KOPT-K1 (cell line): ENCODE data around the gene TSHZ2.

Experiments used
- H3K27ac ChIP-seq: fragments of 200-600 bp; sonication (generic); 2 replicates; pipeline ENCODE4 v1.5.1; 2016; ENCODE audit warnings: antibody characterized with exemption, mild to moderate bottlenecking, low read depth, low read length; ENCODE audit not compliant: poor library complexity, severe bottlenecking
- H3K36me3 ChIP-seq: fragments of 200-600 bp; sonication (generic); 2 replicates; pipeline ENCODE4 v1.5.1; 2017; ENCODE audit warnings: antibody characterized with exemption, mild to moderate bottlenecking, low read length, moderate library complexity; ENCODE audit not compliant: insufficient read depth
- H3K9me3 ChIP-seq: fragments of 200-600 bp; sonication (generic); 2 replicates; pipeline ENCODE4 v1.5.1; 2017; ENCODE audit warnings: antibody characterized with exemption, low read length, mild to moderate bottlenecking; ENCODE audit not compliant: insufficient read depth, poor library complexity, severe bottlenecking

The TSHZ2 gene, protein sequence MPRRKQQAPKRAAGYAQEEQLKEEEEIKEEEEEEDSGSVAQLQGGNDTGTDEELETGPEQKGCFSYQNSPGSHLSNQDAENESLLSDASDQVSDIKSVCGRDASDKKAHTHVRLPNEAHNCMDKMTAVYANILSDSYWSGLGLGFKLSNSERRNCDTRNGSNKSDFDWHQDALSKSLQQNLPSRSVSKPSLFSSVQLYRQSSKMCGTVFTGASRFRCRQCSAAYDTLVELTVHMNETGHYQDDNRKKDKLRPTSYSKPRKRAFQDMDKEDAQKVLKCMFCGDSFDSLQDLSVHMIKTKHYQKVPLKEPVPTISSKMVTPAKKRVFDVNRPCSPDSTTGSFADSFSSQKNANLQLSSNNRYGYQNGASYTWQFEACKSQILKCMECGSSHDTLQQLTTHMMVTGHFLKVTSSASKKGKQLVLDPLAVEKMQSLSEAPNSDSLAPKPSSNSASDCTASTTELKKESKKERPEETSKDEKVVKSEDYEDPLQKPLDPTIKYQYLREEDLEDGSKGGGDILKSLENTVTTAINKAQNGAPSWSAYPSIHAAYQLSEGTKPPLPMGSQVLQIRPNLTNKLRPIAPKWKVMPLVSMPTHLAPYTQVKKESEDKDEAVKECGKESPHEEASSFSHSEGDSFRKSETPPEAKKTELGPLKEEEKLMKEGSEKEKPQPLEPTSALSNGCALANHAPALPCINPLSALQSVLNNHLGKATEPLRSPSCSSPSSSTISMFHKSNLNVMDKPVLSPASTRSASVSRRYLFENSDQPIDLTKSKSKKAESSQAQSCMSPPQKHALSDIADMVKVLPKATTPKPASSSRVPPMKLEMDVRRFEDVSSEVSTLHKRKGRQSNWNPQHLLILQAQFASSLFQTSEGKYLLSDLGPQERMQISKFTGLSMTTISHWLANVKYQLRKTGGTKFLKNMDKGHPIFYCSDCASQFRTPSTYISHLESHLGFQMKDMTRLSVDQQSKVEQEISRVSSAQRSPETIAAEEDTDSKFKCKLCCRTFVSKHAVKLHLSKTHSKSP (N-terminal part only)

DNA sequence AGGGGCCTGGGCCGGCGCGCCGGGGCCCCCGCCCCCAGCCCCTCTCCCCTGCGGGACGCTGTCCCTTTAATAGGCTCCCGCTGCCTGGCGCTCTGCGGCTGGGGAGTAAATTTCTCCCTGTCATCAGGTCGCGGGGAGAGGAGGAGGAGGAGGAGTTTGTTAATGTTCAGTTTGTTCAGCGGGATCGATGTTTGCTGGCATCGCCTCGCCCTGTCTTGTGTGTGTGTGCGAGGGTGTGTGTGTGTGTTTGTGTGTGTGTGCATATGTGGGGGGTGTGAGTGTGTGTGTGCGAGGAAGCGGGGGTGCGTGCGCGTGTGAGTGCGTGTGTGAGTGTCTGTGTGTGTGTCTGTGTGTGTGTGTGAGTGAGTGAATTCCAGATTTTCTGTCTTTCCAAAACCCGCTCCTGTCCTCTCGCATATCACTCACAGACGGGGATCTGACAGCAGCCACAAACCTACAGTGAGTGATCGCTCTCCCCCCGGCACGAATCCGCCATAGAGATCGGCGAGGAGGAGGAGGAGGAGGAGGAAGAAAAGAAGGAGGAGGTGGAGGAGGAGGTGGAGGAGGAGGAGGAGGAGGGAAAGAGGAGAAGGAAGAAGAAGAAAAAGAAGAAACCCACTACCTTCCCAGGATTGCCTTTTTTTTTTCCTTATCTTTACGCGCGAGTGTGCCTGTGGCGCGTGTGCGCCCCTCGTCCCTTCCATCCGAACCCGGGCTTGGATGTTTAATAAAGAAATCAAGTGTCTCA lies at the start of gene TSHZ2:
Gene TSHZ2, plus strand, starts transcription at position 169 of the 748 bp plus-strand sequence. CDS start 936 bp downstream, outside the sequence.
- Histone ChIP-seq H3K9me3 (no peaks in the 10 kb centered on the region), H3K27ac (no peak within 1 kb of the TSS), H3K36me3 (no peaks in the 10 kb centered on the region)

DNA sequence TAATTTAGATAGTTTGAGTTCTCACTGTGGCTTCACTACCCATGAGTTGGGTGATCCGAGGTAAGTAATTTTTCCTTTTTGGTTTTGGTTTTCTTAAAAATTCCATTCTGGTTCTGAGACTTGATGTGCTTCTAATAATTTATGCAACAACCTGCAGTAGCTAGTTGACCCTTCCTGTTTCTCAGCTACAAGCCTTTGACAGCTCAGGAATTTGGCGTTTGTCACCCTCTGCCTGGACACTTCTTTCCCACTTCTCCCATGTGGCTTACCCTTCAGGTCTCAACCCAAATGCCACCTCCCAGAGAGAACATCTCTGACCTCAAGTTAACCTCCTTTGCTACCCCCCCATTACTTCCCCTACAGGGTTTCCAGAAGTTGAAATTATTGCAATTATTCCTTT lies 49.7 kb upstream of the TSHZ2 start:
- Histone ChIP-seq H3K9me3 (no peaks in the 10 kb centered on the region), H3K27ac (no peak overlapping the region), H3K36me3 (no peaks in the 10 kb centered on the region)

DNA sequence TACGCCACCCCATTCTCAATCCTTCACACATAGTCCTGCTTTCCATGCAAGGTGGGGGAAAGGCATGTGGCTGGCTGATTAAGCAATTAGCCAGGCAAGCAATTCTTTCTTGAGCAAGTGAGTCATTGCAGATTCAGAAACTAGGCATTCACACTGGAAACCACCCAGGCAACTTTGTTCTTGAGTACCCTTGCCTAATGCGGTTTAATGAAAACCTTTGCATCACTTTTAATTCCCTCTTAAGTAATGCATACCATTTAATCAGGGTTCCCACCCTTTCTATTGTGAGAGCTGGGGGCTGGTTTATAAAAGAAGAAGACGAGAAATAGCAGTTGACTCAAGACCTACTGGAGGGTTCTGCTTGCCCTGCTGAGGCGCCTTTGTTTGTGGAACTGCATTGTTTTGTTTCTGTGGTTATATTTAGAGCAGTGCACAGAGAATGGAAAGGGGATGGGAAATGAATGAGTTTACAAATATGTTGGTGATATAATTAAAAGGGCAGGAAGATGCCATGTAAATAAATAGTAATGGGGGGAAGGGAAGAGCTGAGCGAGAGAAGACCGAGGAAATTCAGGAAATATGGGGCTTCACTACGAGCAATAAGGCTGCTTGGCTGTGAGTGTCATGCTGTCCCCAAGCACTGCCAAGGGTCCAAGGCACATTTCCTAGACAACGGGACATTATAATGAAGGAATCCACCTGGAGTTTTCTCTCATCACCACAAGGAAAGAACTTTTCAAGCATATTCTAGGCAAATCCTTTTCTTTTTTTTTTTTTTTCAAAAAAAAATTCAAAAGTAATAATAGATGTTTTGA lies 48.8 kb upstream of the TSHZ2 start:
- H3K36me3 ChIP-seq: no peaks in the 10 kb centered on the region
- H3K9me3 ChIP-seq: no peaks in the 10 kb centered on the region
- H3K27ac ChIP-seq: no peak overlapping the region

DNA sequence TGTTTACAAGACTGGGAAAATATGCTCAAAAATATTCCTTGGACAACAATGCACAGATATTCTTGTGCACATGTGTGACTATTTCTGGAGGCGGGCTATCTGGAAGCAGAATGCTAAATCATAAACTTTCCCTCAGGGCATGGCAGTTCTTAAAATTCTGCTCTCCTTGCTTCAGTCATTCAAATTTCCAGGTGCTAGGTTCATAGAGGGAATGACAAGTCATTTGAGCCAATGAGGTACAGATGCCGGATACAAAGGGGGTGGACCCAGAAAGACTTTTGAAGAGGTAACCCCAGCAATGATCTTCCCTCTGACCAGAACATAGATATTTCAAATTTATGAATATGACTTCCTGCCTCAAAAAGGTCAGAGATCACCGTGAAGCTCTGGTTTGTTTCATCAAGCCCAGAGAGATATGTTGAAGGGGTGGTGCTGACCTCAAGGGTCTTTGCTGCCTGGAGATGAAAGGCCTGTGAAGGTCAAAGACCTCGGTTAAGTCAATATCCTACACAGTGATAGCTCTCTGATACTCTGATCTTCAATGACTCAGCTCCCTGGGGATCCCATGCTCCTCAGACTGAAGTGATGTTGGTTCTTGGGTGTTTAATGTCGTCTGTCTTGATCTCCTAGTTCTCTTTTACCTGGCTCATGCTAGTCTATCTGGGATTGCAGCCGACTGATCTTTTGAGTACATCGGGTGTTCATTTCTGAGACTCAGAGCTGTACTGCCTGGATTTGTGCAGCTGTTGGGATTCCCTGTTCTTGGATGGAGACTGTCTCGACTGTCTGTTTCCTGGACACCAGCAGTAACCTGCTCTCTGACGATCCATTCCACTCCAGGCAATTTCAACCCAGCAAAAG lies 47.5 kb upstream of the TSHZ2 start:
- no peaks in the 10 kb centered on the region for H3K9me3 ChIP-seq
- H3K27ac ChIP-seq: no peak overlapping the region
- no peaks in the 10 kb centered on the region for H3K36me3 ChIP-seq

DNA sequence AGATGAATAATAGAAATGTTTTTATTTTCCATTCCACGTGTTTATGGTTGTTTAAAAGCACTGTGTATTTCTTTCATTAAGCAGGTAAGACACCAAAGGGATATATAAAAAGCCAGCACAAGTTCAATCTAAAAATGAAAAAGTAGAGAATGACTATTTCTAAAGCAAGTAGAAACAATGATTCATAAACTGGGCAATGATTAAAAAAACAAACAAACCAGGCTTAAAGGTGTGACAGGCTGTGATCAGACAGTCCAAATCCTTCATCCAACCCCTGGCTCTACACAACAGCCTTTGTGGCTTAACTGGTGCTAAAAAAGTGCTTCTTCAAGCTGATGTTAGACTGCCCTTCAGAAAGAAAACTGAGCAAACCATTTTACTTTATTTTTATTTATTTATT lies 45.7 kb upstream of the TSHZ2 start:
- Histone ChIP-seq H3K9me3 (no peaks in the 10 kb centered on the region), H3K36me3 (no peaks in the 10 kb centered on the region), H3K27ac (no peak overlapping the region)

DNA sequence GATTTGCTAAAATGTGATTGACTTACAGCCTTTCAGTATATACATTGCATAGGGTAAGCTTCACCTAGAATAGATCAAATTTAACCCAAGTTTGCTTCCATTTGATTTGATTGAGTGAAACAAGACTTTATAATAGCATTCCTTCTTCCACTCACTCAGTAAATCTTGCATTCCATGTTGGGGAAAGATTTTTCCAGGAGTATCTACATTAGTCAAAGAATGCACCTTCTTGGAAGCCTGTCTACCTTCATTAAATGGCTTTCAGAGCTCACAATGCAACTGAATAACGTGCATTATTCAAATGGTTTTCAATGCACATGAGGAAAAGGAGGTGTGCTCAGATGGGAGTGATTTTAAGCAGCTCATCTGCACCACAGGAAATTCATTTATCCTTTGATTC lies 38.3 kb upstream of the TSHZ2 start:
- H3K27ac ChIP-seq: no peak overlapping the region

DNA sequence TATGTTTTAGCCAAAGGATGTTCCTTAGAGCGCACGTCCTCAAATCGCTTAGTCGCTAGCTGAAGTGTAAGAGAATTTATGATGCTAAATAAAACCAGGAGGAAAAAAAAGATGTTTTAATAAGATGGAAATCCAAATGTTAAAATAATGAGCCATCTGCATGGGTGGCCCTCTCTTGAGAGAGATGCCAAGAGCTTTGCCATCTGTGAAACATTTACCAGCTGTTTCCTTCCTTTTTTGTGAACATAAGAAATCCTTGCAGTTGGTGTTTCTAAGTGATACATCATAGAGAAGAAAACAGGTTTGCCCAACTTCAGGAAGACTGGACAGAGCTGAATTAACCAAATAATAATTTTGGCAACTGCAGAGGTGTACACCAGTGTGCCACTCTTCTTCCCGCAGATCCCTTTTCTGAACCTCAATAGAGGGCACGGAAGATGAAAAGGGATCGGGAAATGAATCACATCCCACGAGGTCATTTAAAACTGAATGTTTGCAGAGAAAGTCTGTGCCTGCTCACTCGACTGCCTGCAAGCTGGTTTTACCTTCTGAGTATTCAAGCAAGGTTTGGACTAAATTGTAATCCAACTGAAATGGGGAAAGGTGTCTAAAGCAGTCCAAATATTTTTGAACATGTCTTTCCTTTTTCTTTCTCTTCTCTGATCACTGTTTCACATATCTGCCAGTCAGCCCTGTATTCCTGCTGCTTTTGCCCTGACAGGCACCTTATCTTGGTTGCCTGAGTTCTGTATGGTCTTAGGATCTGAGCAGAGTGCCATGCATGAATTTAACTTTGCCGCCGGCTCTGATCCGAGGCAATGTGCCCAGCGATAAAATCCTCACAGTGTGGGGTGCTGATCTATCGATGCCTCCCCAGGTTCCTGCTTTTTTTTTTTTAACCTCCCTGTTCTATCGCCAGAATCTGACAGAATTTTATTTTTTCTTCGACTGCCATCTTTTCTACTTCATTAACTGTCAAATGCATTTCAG lies 35.5 kb upstream of the TSHZ2 start:
- no peak overlapping the region for H3K27ac ChIP-seq
- H3K9me3 ChIP-seq: no peaks in the 10 kb centered on the region
- H3K36me3 ChIP-seq: no peaks in the 10 kb centered on the region

More for the DNA sequence above, 38.3 kb upstream of the TSHZ2 start:
- H3K36me3 ChIP-seq: no peaks in the 10 kb centered on the region
- H3K9me3 ChIP-seq: no peaks in the 10 kb centered on the region

DNA sequence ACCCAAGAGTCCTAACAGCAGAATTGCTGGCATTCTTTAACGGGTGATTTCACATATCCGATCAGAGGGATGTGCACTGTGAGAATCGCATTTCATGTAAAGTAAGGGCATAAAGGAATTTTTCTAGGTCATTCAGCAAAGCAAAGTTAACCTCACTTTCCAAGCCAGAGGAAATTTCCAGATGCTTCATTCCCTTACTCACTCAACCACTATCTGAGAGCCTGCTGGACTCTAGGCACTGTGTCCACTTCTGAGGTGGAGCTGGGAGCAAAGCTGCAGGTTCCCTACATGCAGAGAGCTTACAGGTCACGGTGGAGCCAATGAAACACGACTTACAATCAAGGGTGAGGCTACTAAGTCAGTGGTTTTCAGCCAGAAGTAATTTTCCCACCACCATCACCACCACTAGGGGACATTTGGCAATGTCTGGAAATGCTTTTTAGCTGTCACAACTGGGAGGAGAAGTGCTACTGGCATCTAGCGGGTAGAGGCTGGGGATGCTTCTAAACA lies 34.5 kb upstream of the TSHZ2 start:
- Histone ChIP-seq H3K36me3 (no peaks in the 10 kb centered on the region), H3K27ac (no peak overlapping the region), H3K9me3 (no peaks in the 10 kb centered on the region)

DNA sequence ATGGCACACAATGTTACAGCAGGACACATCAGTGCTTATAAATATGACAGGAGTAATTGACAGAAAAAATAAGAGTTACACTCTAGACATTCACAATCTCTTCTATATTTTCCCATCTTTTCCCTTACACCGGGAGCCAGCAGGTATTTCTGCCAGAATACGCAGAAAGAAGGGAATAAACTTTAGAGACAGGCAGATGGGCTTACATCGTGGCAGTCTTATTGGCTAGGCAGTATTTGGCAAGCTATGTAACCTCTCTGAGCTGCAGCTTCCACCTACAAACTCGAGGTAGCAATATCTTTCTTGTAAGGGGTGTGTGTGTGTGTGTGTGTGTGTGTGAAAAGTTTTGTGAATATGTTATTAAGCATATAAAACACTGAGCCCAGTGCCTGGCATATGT lies 33.0 kb upstream of the TSHZ2 start:
- Histone ChIP-seq H3K36me3 (no peaks in the 10 kb centered on the region), H3K9me3 (no peaks in the 10 kb centered on the region), H3K27ac (no peak overlapping the region)

DNA sequence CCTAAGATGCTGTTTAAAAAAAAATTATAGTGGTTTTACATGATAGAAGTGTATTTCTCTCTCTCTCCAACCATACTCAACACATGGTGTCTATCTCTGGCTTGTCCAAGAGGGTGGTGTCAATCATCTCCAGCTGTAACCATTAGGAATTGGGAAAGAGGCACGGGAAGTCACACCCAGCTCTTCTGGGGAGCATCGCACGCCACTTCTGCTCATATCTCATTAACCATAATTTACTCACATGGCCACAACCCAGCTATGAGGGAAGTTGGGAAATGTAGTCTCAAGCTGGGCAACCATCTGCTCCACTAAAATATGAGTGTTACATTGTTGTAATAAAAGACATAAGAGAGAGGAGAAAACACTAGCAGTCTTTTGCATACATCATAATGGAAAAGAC lies 30.4 kb upstream of the TSHZ2 start:
- Histone ChIP-seq H3K27ac (no peak overlapping the region), H3K36me3 (no peaks in the 10 kb centered on the region), H3K9me3 (no peaks in the 10 kb centered on the region)

DNA sequence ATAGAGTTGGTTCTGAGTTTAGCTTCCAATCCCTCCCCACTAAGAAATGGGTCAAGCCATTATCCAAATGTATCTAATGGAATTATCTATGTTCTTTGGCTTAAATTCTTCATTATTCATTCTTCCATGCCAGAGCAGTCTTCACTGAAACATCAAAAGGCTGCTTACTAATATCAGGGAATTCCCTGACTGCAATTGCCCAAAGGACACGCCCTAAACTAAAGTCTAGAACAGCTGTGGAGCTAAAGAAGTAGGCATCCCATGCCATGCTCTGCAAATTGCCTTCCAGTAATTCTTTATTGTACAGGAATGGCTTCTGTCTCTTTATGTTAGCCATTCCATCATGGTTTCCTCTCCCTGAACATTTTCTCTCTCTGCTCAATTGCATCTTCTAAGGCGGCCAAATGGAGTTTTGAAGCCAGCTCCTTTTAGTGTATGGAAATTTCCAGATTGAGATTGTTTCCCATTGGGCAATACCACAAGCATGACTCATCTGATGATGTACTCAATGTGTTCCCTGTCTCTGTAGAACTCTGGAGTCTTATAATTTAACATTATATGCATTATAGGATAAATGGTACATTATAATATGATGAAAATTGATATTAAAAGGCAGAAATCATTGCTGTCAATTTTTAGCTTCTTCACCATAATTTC lies 28.8 kb upstream of the TSHZ2 start:
- H3K36me3 ChIP-seq: no peaks in the 10 kb centered on the region
- no peaks in the 10 kb centered on the region for H3K9me3 ChIP-seq
- no peak overlapping the region for H3K27ac ChIP-seq

DNA sequence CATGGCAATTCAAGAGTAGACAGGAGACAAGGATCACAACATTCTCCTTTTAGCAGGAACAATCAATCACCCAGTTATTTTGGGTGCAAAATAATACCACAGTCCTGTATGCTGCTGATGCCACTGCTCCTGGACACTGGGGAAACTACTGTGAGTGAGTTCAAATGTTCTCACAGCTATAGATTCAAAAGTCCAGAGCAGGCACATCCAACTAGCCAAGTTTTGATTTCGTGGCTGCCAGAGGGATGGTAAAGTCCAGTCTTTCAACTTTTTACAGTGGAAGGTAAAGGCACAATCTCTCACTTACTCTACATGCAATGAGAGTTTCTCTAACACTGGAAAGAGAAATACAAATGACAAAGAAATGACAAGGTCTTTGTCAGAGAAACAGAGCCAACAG lies 26.9 kb upstream of the TSHZ2 start:
- Histone ChIP-seq H3K27ac (no peak overlapping the region), H3K36me3 (no peaks in the 10 kb centered on the region), H3K9me3 (no peaks in the 10 kb centered on the region)
